ENCODE results near the gene RAD9B. TPM values are rescaled to one million over a fixed set of nuclear protein-coding genes. Genes with fewer than 3 reads are reported as not detected.

The RAD9B gene
- total and polyA plus RNA-seq, 9 of the 15 experiments (the other 6 are each of a cell fraction or from before 2014, with no cell fraction given): 0.05 to 0.83 (median 0.32) TPM

GRCh38 chr12:110547090-110547489 is 45.0 kb downstream of the RAD9B start:
- CTCF ChIA-PET (ENCODE audit: low intra/inter-chr PET ratio): interaction anchor here (0.8 kb wide), 1 partner anchor 279 kb away, joined by 3 read pairs; no protein-coding TSS in a partner anchor
- peaks cover 80% of the 10 kb centered on the region for H3K36me3 ChIP-seq (ENCODE audit: control insufficient read depth, insufficient read depth, low read length)
- FAIRE-seq: no peak

More at GRCh38 chr12:110547090-110547489, 45.0 kb downstream of the RAD9B start:
- TF ChIP-seq SRSF9 (IDR thresholded peaks at IDR 0.05; ENCODE audit: borderline replicate concordance, low read depth, low read length) (no peak), MXD1 (CRISPR knock-in tag; IDR thresholded peaks at IDR 0.05; ENCODE audit: borderline replicate concordance, poor library complexity, severe bottlenecking) (no peak), DMBX1 (CRISPR knock-in tag; IDR thresholded peaks at IDR 0.05; ENCODE audit: borderline replicate concordance) (no peak), HES1 (IDR thresholded peaks at IDR 0.05; ENCODE audit: low read depth) (no peak), RAD51 (IDR thresholded peaks at IDR 0.05; ENCODE audit: borderline replicate concordance, low read depth) (no peak), ZFP36 (IDR thresholded peaks at IDR 0.05; ENCODE audit: low read depth, low read length, partially characterized antibody) (no peak), PKNOX1 (IDR thresholded peaks at IDR 0.05) (no peak), GTF2E2 (tag; IDR thresholded peaks at IDR 0.05) (no peak), TRIM24 (IDR thresholded peaks at IDR 0.05) (no peak), ZNF253 (CRISPR knock-in tag; conservative IDR thresholded peaks at IDR 0.05) (no peak), ZNF696 (CRISPR knock-in tag; conservative IDR thresholded peaks at IDR 0.05) (no peak), NR4A1 (CRISPR knock-in tag; IDR thresholded peaks at IDR 0.05) (no peak), NR4A1 (tag; IDR thresholded peaks at IDR 0.05) (no peak), ZBTB8A (IDR thresholded peaks at IDR 0.05; ENCODE audit: partially characterized antibody) (no peak), UBTF (IDR thresholded peaks at IDR 0.05; ENCODE audit: borderline replicate concordance in 1 of 2, low read depth in 2 of 2, low read length in 2 of 2) (no peak)
- ATAC-seq: no peak
- POLR2A ChIA-PET: interaction anchor here (0.5 kb wide), 1 partner anchor 171 kb away, joined by 3 read pairs; no protein-coding TSS in a partner anchor
- 100% methylated on average over 2 of the region's 2 CpGs for WGBS (ENCODE audit: insufficient coverage, low coverage, missing lambda C conversion rate)
- intact Hi-C loops (cut with micrococcal nuclease): no loop called here
- DNase-seq (ENCODE audit: extremely low read depth in 1 of 4, low spot score in 3 of 4): no peak
- Histone ChIP-seq H3K9ac (ENCODE audit: insufficient read depth in 1 of 2, low read depth in 2 of 2, low read length in 2 of 2) (no peak overlapping the region), H3K27ac (ENCODE audit: extremely low read depth, low read depth, low read length) (no peak overlapping the region), H3K9me1 (ENCODE audit: control insufficient read depth, insufficient read depth, low read length) (no peaks in the 10 kb centered on the region), H3K4me1 (replicated peaks in 1 of 2; ENCODE audit: control insufficient read depth in 2 of 2, insufficient read depth in 2 of 2, low read length in 2 of 2) (peaks cover 2 to 4% of the 10 kb centered on the region in 2 experiments; a peak in 2 of 5 replicates), H4K20me1 (replicated peaks; ENCODE audit: control insufficient read depth, insufficient read depth, low read length) (no peaks in the 10 kb centered on the region), H3K4me2 (ENCODE audit: insufficient read depth, low read length) (no peak overlapping the region), H3K4me3 (no peak overlapping the region), H3K9me3 (replicated peaks; ENCODE audit: control insufficient read depth, insufficient read depth, low read depth, low read length) (no peaks in the 10 kb centered on the region), H3K27me3 (ENCODE audit: control insufficient read depth in 2 of 2, insufficient read depth in 2 of 2, low read length in 2 of 2) (no peaks in the 10 kb centered on the region), H2AFZ (ENCODE audit: low read depth, low read length) (no peak overlapping the region), H3K79me2 (ENCODE audit: control insufficient read depth, insufficient read depth, low read length) (peaks cover 47% of the 10 kb centered on the region)
- BruUV-seq (replicated peaks): no TSS peak
- in situ Hi-C loops (cut with MboI): no loop called here

Data from K562 (cell line).